Subcutaneous abdominal adipose tissue (tissue), 5 donors: ENCODE data around the gene RGS3.

ENCODE experiments used
- H3K27ac ChIP-seq: one replicate; pipeline ENCODE4 v1.7.0; 2013; ENCODE audit warnings: low read depth, mild to moderate bottlenecking, inconsistent platforms, low read length, moderate library complexity
- H3K27me3 ChIP-seq, 5 donors: one replicate each; pipeline ENCODE4 v1.7.0; 2013; ENCODE audit warnings: low read length in 5 of 5, inconsistent platforms in 1 of 5; ENCODE audit not compliant: control insufficient read depth in 5 of 5, insufficient read depth in 4 of 5
- H3K36me3 ChIP-seq, 5 donors: one replicate each; pipeline ENCODE4 v1.7.0; 2013; ENCODE audit warnings: low read length in 5 of 5; ENCODE audit not compliant: control insufficient read depth in 5 of 5, insufficient read depth in 5 of 5
- H3K4me1 ChIP-seq, 5 donors: one replicate each; pipeline ENCODE4 v1.7.0; 2013; ENCODE audit warnings: low read length in 5 of 5, mild to moderate bottlenecking in 3 of 5, moderate library complexity in 1 of 5; ENCODE audit not compliant: control insufficient read depth in 5 of 5, insufficient read depth in 5 of 5
- H3K4me3 ChIP-seq, 5 donors: one replicate each; pipeline ENCODE4 v1.7.0; 2013; ENCODE audit warnings: low read length in 5 of 5, low read depth in 1 of 5
- H3K9ac ChIP-seq, 5 donors: one replicate each; pipeline ENCODE4 v1.7.0; 2013; ENCODE audit warnings: low read length in 5 of 5, mild to moderate bottlenecking in 4 of 5, moderate library complexity in 3 of 5
- H3K9me3 ChIP-seq, 5 donors: one replicate each; pipeline ENCODE4 v1.7.0; 2013; ENCODE audit warnings: low read length in 5 of 5; ENCODE audit not compliant: control insufficient read depth in 5 of 5
- donor health status: healthy.
- donor health status: healthy.
- donor health status: healthy.
- donor health status: healthy.
- donor health status: healthy.

The RGS3 gene

DNA sequence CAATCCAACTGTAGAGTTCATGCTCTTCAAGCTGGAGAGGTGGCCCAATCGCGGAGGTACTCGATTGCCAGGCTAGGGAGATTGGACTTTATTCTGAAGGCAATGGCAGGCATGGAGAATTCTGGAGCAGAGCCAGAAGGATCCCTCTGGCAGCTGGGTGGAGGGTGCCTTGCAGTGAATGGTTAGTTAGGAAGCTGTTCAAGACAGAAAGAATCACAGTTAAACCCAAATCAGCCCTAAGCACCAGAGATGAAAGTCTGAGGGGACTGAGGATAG is 182.4 kb downstream of the RGS3 start:
- H3K4me3 ChIP-seq, result no peak overlapping the region
- peaks cover 0 to 18% (median 11%) of the 10 kb centered on the region in 5 donors for H3K4me1 ChIP-seq
- H3K36me3 ChIP-seq, result no peaks in the 10 kb centered on the region
- H3K9me3 ChIP-seq, result no peaks in the 10 kb centered on the region
- no peaks in the 10 kb centered on the region for H3K27me3 ChIP-seq
- H3K27ac ChIP-seq, result no peak overlapping the region
- H3K9ac ChIP-seq, result no peak overlapping the region

DNA sequence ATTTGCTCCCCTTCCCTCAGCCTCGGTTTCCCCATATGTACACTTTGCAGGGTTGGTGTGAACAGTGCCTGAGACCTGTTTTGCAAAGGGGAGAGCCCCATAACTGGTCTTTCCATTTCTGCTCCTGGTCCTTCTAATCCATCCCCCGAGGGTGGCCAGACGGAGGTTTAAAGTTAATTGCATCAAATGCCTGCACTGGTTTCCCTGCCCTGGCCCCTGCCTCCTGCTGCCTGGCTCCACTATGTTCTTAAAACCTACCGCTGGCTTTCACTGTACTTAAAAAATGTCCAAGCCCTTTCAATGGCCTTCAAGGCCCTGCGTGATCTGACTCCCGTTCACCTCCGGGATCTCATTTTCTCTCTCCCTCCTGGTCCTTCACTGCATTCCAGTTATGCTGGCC is 183.0 kb downstream of the RGS3 start:
- no peak overlapping the region for H3K9ac ChIP-seq
- H3K4me3 ChIP-seq, result no peak overlapping the region
- no peaks in the 10 kb centered on the region for H3K9me3 ChIP-seq
- peaks cover 0 to 18% (median 11%) of the 10 kb centered on the region in 5 donors for H3K4me1 ChIP-seq
- no peaks in the 10 kb centered on the region for H3K27me3 ChIP-seq
- H3K27ac ChIP-seq, result no peak overlapping the region
- no peaks in the 10 kb centered on the region for H3K36me3 ChIP-seq
